GM21360 (cell line): Measurements from ENCODE around the gene CT45A2.
"Not testable (repeated sequence)": the region's sequence is repeated elsewhere in the genome, so short reads cannot be mapped to it uniquely, and the experiment has no call there.

ENCODE experiments used
- ATAC-seq: cut with Tn5 transposase; IDR thresholded peaks from one replicate; pipeline ENCODE4 v1.9.1; 2021; ENCODE audit warnings: mild to moderate bottlenecking, moderate library complexity; ENCODE audit not compliant: unreplicated experiment

The CT45A2 gene

GRCh38 chrX:135819912-135820311 lies at the start of gene CT45A2:
CT45A2 (minus strand) TSS chrX:135820012; CDS start chrX:135816265, 3,747 bp downstream.
- not testable (repeated sequence) for ATAC-seq

GRCh38 chrX:135854438-135854837 lies 34.6 kb upstream of the CT45A2 start, which contains the start of gene CT45A8:
CT45A8 (minus strand) TSS chrX:135854538; CDS start chrX:135850783, 3,755 bp downstream.
- not testable (repeated sequence) for ATAC-seq

- ATAC-seq = not testable (repeated sequence)
Measured at GRCh38 chrX:135837180-135837579, 17.4 kb upstream of the CT45A2 start, which contains the start of gene CT45A7. CT45A7 (minus strand) TSS chrX:135837280; CDS start chrX:135833533, 3,747 bp downstream.

- not testable (repeated sequence) for ATAC-seq
Measured at GRCh38 chrX:135802687-135803086, 17.1 kb downstream of the CT45A2 start, which contains the start of gene CT45A6. CT45A6 (minus strand) TSS chrX:135802787; CDS start chrX:135798993, 3,794 bp downstream.

- not testable (repeated sequence) for ATAC-seq
Measured at GRCh38 chrX:135785403-135785802, 34.4 kb downstream of the CT45A2 start, which contains the start of gene CT45A5. CT45A5 (minus strand) TSS chrX:135785503; CDS start chrX:135781729, 3,774 bp downstream.

- ATAC-seq = not testable (repeated sequence)
Measured at GRCh38 chrX:135768091-135768490, 51.7 kb downstream of the CT45A2 start, which contains the start of gene CT45A3. CT45A3 (minus strand) TSS chrX:135768191; CDS start chrX:135764444, 3,747 bp downstream.
